Smooth muscle cell (in vitro differentiated cells): Measurements from ENCODE around the gene DOK6. TPM values are rescaled to one million over a fixed set of nuclear protein-coding genes. Genes with fewer than 3 reads are reported as not detected.

Experiments used
- DNase-seq: peaks from one replicate; lab custom pipeline; 2025; ENCODE audit not compliant: unreplicated experiment; lab: John Stamatoyannopoulos, UW
- H2AFZ ChIP-seq: fragments of 200-600 bp; sonication (generic); 2 replicates; pipeline ENCODE4 v1.6.0; 2016; ENCODE audit warnings: antibody characterized with exemption, low read depth, mild to moderate bottlenecking
- H3F3A ChIP-seq: fragments of 200-600 bp; sonication (generic); 2 replicates; pipeline ENCODE4 v1.6.0; 2017; ENCODE audit warnings: antibody characterized with exemption, low read depth
- H3K27ac ChIP-seq: fragments of 200-600 bp; sonication (generic); 2 replicates; pipeline ENCODE4 v1.5.1; 2016; ENCODE audit warnings: low read depth, mild to moderate bottlenecking
- H3K27me3 ChIP-seq: fragments of 200-600 bp; sonication (generic); 2 replicates; pipeline ENCODE4 v1.6.1; 2016; ENCODE audit warnings: low read depth, mild to moderate bottlenecking
- H3K36me3 ChIP-seq: fragments of 200-600 bp; sonication (generic); 2 replicates; pipeline ENCODE4 v1.5.1; 2016; ENCODE audit warnings: low read depth
- H3K4me1 ChIP-seq: fragments of 200-600 bp; sonication (generic); 2 replicates; pipeline ENCODE4 v1.5.1; 2016; ENCODE audit warnings: low read depth
- H3K4me2 ChIP-seq: fragments of 200-600 bp; sonication (generic); 2 replicates; pipeline ENCODE4 v1.6.0; 2016; ENCODE audit warnings: mild to moderate bottlenecking
- H3K4me3 ChIP-seq: fragments of 200-600 bp; sonication (generic); 2 replicates; pipeline ENCODE4 v1.5.1; 2016; ENCODE audit warnings: mild to moderate bottlenecking
- H3K79me2 ChIP-seq: fragments of 200-600 bp; sonication (generic); 2 replicates; pipeline ENCODE4 v1.6.0; 2016; ENCODE audit warnings: low read depth, mild to moderate bottlenecking
- H3K9ac ChIP-seq: fragments of 200-600 bp; sonication (generic); 2 replicates; pipeline ENCODE4 v1.6.0; 2016; ENCODE audit warnings: low read depth
- H3K9me3 ChIP-seq: fragments of 200-600 bp; sonication (generic); replicated peaks from 2 replicates; pipeline ENCODE4 v1.5.1; 2016; ENCODE audit warnings: low read depth
- H4K20me1 ChIP-seq: fragments of 200-600 bp; sonication (generic); 2 replicates; pipeline ENCODE4 v1.6.0; 2016; ENCODE audit warnings: low read depth
- WGBS: methylation state at CpG from one replicate; pipeline ENCODE4 v1.1.7; 2016; ENCODE audit warnings: low lambda C conversion rate; 5-methylcytosine and 5-hydroxymethylcytosine counted together
- polyA plus RNA-seq: library from polyadenylated mRNA; unstranded; fragments of >200 nt; fragmentation: Nextera tagmentation; extraction: Ambion mirVana; gene quantifications from 2 replicates; pipeline ENCODE4 v1.2.1, GENCODE V29; 2016
- total RNA-seq: library from RNA; depleted of rRNA; stranded (reverse); fragments of >200 nt; gene quantifications from 2 replicates; pipeline ENCODE4 v1.2.3, GENCODE V29; 2014
- TF ChIP-seq, protein P1 (sequence below): fragments of 200-600 bp; sonication (generic); IDR thresholded peaks from 2 replicates; pipeline ENCODE4 v1.5.1; 2017; ENCODE audit warnings: borderline replicate concordance, mild to moderate bottlenecking, antibody characterized with exemption; ENCODE audit not compliant: insufficient read depth, poor library complexity, severe bottlenecking

DOK6 gene
- total and polyA plus RNA-seq, 2 experiments from 2014 or later = 7.2 to 21.4 TPM

- TF ChIP-seq, protein P1, sequence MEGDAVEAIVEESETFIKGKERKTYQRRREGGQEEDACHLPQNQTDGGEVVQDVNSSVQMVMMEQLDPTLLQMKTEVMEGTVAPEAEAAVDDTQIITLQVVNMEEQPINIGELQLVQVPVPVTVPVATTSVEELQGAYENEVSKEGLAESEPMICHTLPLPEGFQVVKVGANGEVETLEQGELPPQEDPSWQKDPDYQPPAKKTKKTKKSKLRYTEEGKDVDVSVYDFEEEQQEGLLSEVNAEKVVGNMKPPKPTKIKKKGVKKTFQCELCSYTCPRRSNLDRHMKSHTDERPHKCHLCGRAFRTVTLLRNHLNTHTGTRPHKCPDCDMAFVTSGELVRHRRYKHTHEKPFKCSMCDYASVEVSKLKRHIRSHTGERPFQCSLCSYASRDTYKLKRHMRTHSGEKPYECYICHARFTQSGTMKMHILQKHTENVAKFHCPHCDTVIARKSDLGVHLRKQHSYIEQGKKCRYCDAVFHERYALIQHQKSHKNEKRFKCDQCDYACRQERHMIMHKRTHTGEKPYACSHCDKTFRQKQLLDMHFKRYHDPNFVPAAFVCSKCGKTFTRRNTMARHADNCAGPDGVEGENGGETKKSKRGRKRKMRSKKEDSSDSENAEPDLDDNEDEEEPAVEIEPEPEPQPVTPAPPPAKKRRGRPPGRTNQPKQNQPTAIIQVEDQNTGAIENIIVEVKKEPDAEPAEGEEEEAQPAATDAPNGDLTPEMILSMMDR = no peak
- Histone ChIP-seq H3K4me1 (no peaks in the 10 kb centered on the region), H3K79me2 (no peaks in the 10 kb centered on the region), H3K36me3 (no peaks in the 10 kb centered on the region), H2AFZ (no peak overlapping the region), H3K27me3 (no peaks in the 10 kb centered on the region), H3K9me3 (no peaks in the 10 kb centered on the region), H3F3A (no peaks in the 10 kb centered on the region), H3K4me2 (no peak overlapping the region), H3K27ac (no peak overlapping the region), H3K9ac (no peak overlapping the region), H4K20me1 (no peaks in the 10 kb centered on the region), H3K4me3 (no peak overlapping the region)
- DNase-seq = no peak
- WGBS = 38% methylated on average over 6 of the region's 6 CpGs
Measured at GRCh38 chr18:69757733-69758132, 357.0 kb downstream of the DOK6 start.

DNA sequence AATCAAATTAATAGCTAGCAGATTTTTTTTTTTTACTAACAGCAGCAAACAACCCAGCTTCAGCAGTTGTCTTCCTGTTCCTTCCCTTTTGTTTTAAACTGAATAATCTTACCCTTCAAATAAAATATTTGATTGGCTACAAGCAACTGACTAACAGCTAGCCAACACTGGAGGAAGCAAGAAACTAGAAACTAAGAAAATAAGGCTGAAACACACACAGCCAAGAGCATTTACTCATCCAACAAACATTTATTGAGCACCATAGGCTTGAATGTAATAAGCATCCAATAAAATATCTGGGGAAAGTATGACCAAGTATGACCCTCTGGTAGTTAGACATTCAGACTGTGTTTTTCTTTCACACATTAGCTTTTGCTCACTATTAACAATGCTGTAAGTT, 357.8 kb downstream of the DOK6 start:
- H3K9ac ChIP-seq = no peak overlapping the region
- no peak overlapping the region for H3K4me2 ChIP-seq
- no peak overlapping the region for H3K4me3 ChIP-seq
- no peaks in the 10 kb centered on the region for H3F3A ChIP-seq
- H3K27me3 ChIP-seq = no peaks in the 10 kb centered on the region
- H3K4me1 ChIP-seq = no peaks in the 10 kb centered on the region
- no peaks in the 10 kb centered on the region for H3K9me3 ChIP-seq
- H2AFZ ChIP-seq = no peak overlapping the region
- H3K27ac ChIP-seq = no peak overlapping the region
- no peaks in the 10 kb centered on the region for H3K79me2 ChIP-seq
- no peak for DNase-seq
- no peaks in the 10 kb centered on the region for H3K36me3 ChIP-seq
- no peaks in the 10 kb centered on the region for H4K20me1 ChIP-seq
- TF ChIP-seq, protein P1 = no peak

GRCh38 chr18:69759046-69759445, 358.4 kb downstream of the DOK6 start:
- DNase-seq = no peak
- no peaks in the 10 kb centered on the region for H3K4me1 ChIP-seq
- H3K4me3 ChIP-seq = no peak overlapping the region
- no peak overlapping the region for H2AFZ ChIP-seq
- no peaks in the 10 kb centered on the region for H3K9me3 ChIP-seq
- H3K36me3 ChIP-seq = no peaks in the 10 kb centered on the region
- H3K27ac ChIP-seq = no peak overlapping the region
- H3K4me2 ChIP-seq = no peak overlapping the region
- H3F3A ChIP-seq = no peaks in the 10 kb centered on the region
- TF ChIP-seq, protein P1 = no peak
- no peaks in the 10 kb centered on the region for H4K20me1 ChIP-seq
- 92% methylated on average over 2 of the region's 2 CpGs for WGBS
- H3K27me3 ChIP-seq = no peaks in the 10 kb centered on the region
- no peaks in the 10 kb centered on the region for H3K79me2 ChIP-seq
- no peak overlapping the region for H3K9ac ChIP-seq

DNA sequence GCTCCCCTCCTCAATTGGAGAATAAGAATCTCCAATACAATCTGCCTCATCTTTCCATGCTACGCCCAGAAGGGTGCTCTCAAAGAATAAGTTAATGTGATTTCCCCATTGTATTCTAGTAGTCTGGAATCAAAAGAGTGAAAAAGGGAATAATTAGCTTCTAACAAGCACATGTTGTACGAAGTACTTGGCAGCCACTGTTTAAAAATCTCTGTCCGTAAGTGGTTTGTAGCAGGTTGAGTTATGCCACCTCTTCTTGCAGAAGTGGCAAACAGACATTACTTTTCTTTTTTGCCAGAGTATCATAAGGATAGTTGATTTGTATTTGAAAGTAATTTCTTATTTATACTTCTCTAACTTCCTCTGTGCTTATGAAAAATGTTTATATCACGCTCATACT, 362.3 kb downstream of the DOK6 start:
- Histone ChIP-seq H3K79me2 (no peaks in the 10 kb centered on the region), H3K4me1 (no peaks in the 10 kb centered on the region), H3K27ac (no peak overlapping the region), H3K4me2 (no peak overlapping the region), H3K4me3 (no peak overlapping the region), H3F3A (no peaks in the 10 kb centered on the region), H3K9me3 (no peaks in the 10 kb centered on the region), H2AFZ (no peak overlapping the region), H4K20me1 (no peaks in the 10 kb centered on the region), H3K36me3 (no peaks in the 10 kb centered on the region), H3K27me3 (no peaks in the 10 kb centered on the region), H3K9ac (no peak overlapping the region)
- no peak for DNase-seq
- TF ChIP-seq, protein P1 = no peak
- WGBS = 72% methylated on average over 4 of the region's 4 CpGs
